A549 (cell line): ENCODE data around the gene IMP3. TPM values are rescaled to one million over a fixed set of nuclear protein-coding genes. Genes with fewer than 3 reads are reported as not detected.

Experiments
- ATAC-seq, 2 experiments: fragments of 200-7000 bp in 1 of 2; fragments of >200 bp in 1 of 2; cut with Nextera tagmentation in 1 of 2; cut with Tn5 transposase in 1 of 2; 3 replicates each; pipeline versions ENCODE4 v1.8.0 to v1.9.1; 2018 to 2020; ENCODE audit warnings: mild to moderate bottlenecking in 1 of 2, moderate library complexity in 1 of 2
- CTCF ChIA-PET: fragments of 300-600 bp; sonication (Branson Sonifier 250); formaldehyde crosslinking; extraction: SDS; loops from one replicate; lab custom pipeline; 2021; ENCODE audit warnings: antibody characterized with exemption, inconsistent platforms; lab: Yijun Ruan, JAX
- POLR2A ChIA-PET: fragments of 350-600 bp; formaldehyde crosslinking; extraction: SDS; loops from one replicate; lab custom pipeline; 2021; ENCODE audit warnings: antibody characterized with exemption, inconsistent platforms; lab: Yijun Ruan, JAX
- DNase-seq, 2 experiments: peaks; one replicate each; pipeline versions ENCODE4 v3.0.0 to v3.0.0-alpha.2; 2011 to 2016; ENCODE audit warnings: low read depth in 1 of 2, low spot score in 1 of 2
- FAIRE-seq: peaks from 2 replicates; lab custom pipeline; 2011; peaks lifted over from hg19 to GRCh38; lab: Jason Lieb, UNC
- H3K27ac ChIP-seq, 2 experiments: fragments of >200 bp; sonication (Bioruptor Twin); formaldehyde crosslinking; 3 replicates each; pipeline ENCODE4 v1.5.1; 2016 to 2017
- H3K4me1 ChIP-seq: fragments of >200 bp; sonication (Bioruptor Twin); formaldehyde crosslinking; 3 replicates; pipeline ENCODE4 v1.6.1; 2016
- H3K4me2 ChIP-seq: fragments of >200 bp; sonication (Bioruptor Twin); formaldehyde crosslinking; 3 replicates; pipeline ENCODE4 v1.6.1; 2016
- H3K4me3 ChIP-seq: fragments of >200 bp; sonication (Bioruptor Twin); formaldehyde crosslinking; 3 replicates; pipeline ENCODE4 v1.5.1; 2016
- H3K9me3 ChIP-seq: fragments of >200 bp; sonication (Bioruptor Twin); formaldehyde crosslinking; 3 replicates; pipeline ENCODE4 v1.6.1; 2016
- CHD2 ChIP-seq: fragments of 150-350 bp; IDR thresholded peaks from 2 replicates; pipeline ENCODE4 v1.6.1; 2014; ENCODE audit warnings: low read length; ENCODE audit not compliant: partially characterized antibody
- CTCF ChIP-seq: fragments of >200 bp; sonication (Bioruptor Twin); formaldehyde crosslinking; IDR thresholded peaks from 3 replicates; pipeline ENCODE4 v1.5.1; 2016
- E2F6 ChIP-seq: IDR thresholded peaks from 2 replicates; pipeline ENCODE4 v1.6.1; 2012; ENCODE audit warnings: low read depth, borderline replicate concordance
- ELK1 ChIP-seq: fragments of 150-350 bp; IDR thresholded peaks from 2 replicates; pipeline ENCODE4 v1.6.1; 2014; ENCODE audit warnings: low read depth, mild to moderate bottlenecking, low read length
- EP300 ChIP-seq, 2 experiments: fragments of >200 bp; sonication (Bioruptor Twin); formaldehyde crosslinking; IDR thresholded peaks; 2 replicates in 1 of 2; 3 replicates in 1 of 2; pipeline ENCODE4 v1.6.1; 2016 to 2017
- ESRRA ChIP-seq: fragments of 150-350 bp; IDR thresholded peaks from 2 replicates; pipeline ENCODE4 v1.6.1; 2014; ENCODE audit warnings: mild to moderate bottlenecking, low read length, borderline replicate concordance
- HDAC2 ChIP-seq: fragments of 200-600 bp; sonication (generic); IDR thresholded peaks from 2 replicates; pipeline ENCODE4 v1.6.1; 2016
- JUN ChIP-seq, 2 experiments: fragments of >200 bp; sonication (Bioruptor Twin); formaldehyde crosslinking; IDR thresholded peaks; 2 replicates in 1 of 2; 3 replicates in 1 of 2; pipeline ENCODE4 v1.6.1; 2016 to 2017
- JUNB ChIP-seq: fragments of >200 bp; sonication (Bioruptor Twin); formaldehyde crosslinking; IDR thresholded peaks from 2 replicates; pipeline ENCODE4 v1.6.1; 2016
- NFE2L2 ChIP-seq: fragments of 150-350 bp; conservative IDR thresholded peaks from 2 replicates; pipeline ENCODE4 v1.6.1; 2014; ENCODE audit warnings: low read length
- PBX3 ChIP-seq: IDR thresholded peaks from 2 replicates; pipeline ENCODE4 v1.6.1; 2012
- PHF8 ChIP-seq: fragments of 200-600 bp; sonication (generic); IDR thresholded peaks from 2 replicates; pipeline ENCODE4 v1.6.1; 2016; ENCODE audit warnings: low read depth, mild to moderate bottlenecking, antibody characterized with exemption, moderate library complexity, borderline replicate concordance
- POLR2A ChIP-seq: IDR thresholded peaks from 2 replicates; pipeline ENCODE4 v1.6.1; 2012; ENCODE audit warnings: mild to moderate bottlenecking, low read length
- POLR2AphosphoS2 ChIP-seq: conservative IDR thresholded peaks from 2 replicates; pipeline ENCODE4 v1.6.1; 2012; ENCODE audit warnings: low read length, improper control_type of control experiment, inconsistent platforms
- RARB ChIP-seq: fragments of 250-450 bp; sonication (Bioruptor Pico); IDR thresholded peaks from 2 replicates; pipeline ENCODE4 v1.8.0; 2021; ENCODE audit warnings: mild to moderate bottlenecking, moderate library complexity
- REST ChIP-seq: fragments of 200-600 bp; sonication (generic); IDR thresholded peaks from 2 replicates; pipeline ENCODE4 v1.6.1; 2016; ENCODE audit warnings: antibody characterized with exemption, mild to moderate bottlenecking, moderate library complexity
- SREBF2 ChIP-seq: fragments of 450-650 bp; IDR thresholded peaks from 2 replicates; pipeline ENCODE4 v1.6.1; 2014; ENCODE audit warnings: mild to moderate bottlenecking, moderate library complexity
- TFCP2L1 ChIP-seq: fragments of 250-450 bp; sonication (Bioruptor Pico); IDR thresholded peaks from 2 replicates; pipeline ENCODE4 v1.5.0; 2021; ENCODE audit warnings: mild to moderate bottlenecking
- TP53 ChIP-seq: fragments of 250-450 bp; sonication (Bioruptor Pico); IDR thresholded peaks from 2 replicates; pipeline ENCODE4 v1.5.0; 2021; ENCODE audit warnings: mild to moderate bottlenecking, moderate library complexity
- WGBS: methylation state at CpG from one replicate; pipeline ENCODE4 v1.1.6; 2017; ENCODE audit errors: missing lambda C conversion rate; 5-methylcytosine and 5-hydroxymethylcytosine counted together
- polyA plus RNA-seq, 4 experiments: library from polyadenylated mRNA; depleted of rRNA in 3 of 4; stranded (reverse); fragments of >200 nt; fragmentation: RNase III in 1 of 4; extraction: RNeasy Plus Mini Kit Qiagen cat#74134 plus additional on column Dnase treatment in 1 of 4; gene quantifications; 2 replicates in 3 of 4; 3 replicates in 1 of 4; pipeline ENCODE4 v1.2.3, GENCODE V29; 2011 to 2017

IMP3 gene
- polyA plus RNA-seq, 2 of the 4 experiments (the other 2 are of a cell fraction) = 90.0 to 94.7 TPM

GRCh38 chr15:75661756-75662140 lies 21.7 kb upstream of the IMP3 start:
- no peak overlapping the region for H3K4me3 ChIP-seq
- TF ChIP-seq HDAC2 = no peak
- TF ChIP-seq JUNB = no peak
- TF ChIP-seq SREBF2 = no peak
- TF ChIP-seq CTCF = no peak
- no peak for TF ChIP-seq TP53
- TF ChIP-seq RARB (CRISPR knock-in tag) = no peak
- no peak for TF ChIP-seq E2F6
- TF ChIP-seq POLR2AphosphoS2 = no peak
- TF ChIP-seq POLR2A = no peak
- no peak for TF ChIP-seq JUN (IDR thresholded peaks at IDR 0.05)
- TF ChIP-seq CHD2 = no peak
- no peak for TF ChIP-seq PHF8
- no peak for TF ChIP-seq NFE2L2
- no peak for TF ChIP-seq ESRRA
- TF ChIP-seq EP300 (IDR thresholded peaks at IDR 0.05) = no peak
- TF ChIP-seq ELK1 = no peak
- no peak for TF ChIP-seq PBX3
- TF ChIP-seq REST = no peak
- no peak for TF ChIP-seq TFCP2L1
- 64% methylated on average over 3 of the region's 3 CpGs for WGBS
- POLR2A ChIA-PET = interaction anchor here (1.0 to 3.3 kb wide), 7 partner anchors 10 to 294 kb away, joined by 3 to 34 read pairs (median 4); partner anchors contain the start of genes IMP3, MAN2C1 and SNX33
- H3K9me3 ChIP-seq = no peaks in the 10 kb centered on the region
- peaks cover 62% of the 10 kb centered on the region for H3K4me1 ChIP-seq
- CTCF ChIA-PET = interaction anchor here (1.1 to 7.1 kb wide), 9 partner anchors 10 to 294 kb away, joined by 3 to 63 read pairs (median 7); partner anchors contain the start of genes IMP3 and SNX33
- peak overlapping the region; percentile 78 to 83 for H3K27ac ChIP-seq
- no peak for FAIRE-seq
- H3K4me2 ChIP-seq = peak overlapping the region; percentile 66
- DNase-seq = no peak
- ATAC-seq = no peak
